Keratinocyte (primary cell): ENCODE data around the gene LDB2.

Experiments
- EZH2 ChIP-seq: IDR thresholded peaks from one replicate; pipeline ENCODE4 v1.6.1; 2012; ENCODE audit warnings: inconsistent platforms, mild to moderate bottlenecking, low read length, moderate library complexity
- TF ChIP-seq, protein P1 (sequence below), 3 experiments: IDR thresholded peaks in 1 of 3; conservative IDR thresholded peaks in 1 of 3; optimal IDR thresholded peaks in 1 of 3; 2 replicates in 2 of 3; 3 replicates in 1 of 3; pipeline versions ENCODE3 to v1.5.1; 2011; ENCODE audit warnings: low read length in 3 of 3, mild to moderate bottlenecking in 3 of 3, moderate library complexity in 2 of 3, control low read depth in 1 of 3, inconsistent platforms in 1 of 3; ENCODE audit not compliant: insufficient read depth in 2 of 3; ENCODE audit errors: extremely low read depth in 1 of 3

DNA sequence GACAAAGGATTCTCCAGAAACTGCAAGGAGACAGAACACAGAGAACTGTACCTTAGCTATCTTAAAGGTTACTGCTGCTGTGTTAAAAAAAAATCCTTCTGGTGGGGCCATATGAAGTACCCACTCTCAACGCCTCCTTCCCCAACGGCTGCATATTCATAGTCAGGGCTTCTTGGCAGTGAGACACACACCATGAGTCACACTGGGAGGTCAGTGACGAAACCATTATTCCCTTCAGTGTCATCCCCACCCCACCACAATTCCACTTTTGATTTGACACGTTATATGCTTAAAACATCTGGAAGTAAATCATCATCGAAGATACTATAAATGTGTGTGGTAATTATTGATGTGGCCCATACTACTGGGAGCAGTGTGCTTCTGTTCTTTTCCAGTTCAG is 271.5 kb downstream of the LDB2 start:
- TF ChIP-seq, protein P1, sequence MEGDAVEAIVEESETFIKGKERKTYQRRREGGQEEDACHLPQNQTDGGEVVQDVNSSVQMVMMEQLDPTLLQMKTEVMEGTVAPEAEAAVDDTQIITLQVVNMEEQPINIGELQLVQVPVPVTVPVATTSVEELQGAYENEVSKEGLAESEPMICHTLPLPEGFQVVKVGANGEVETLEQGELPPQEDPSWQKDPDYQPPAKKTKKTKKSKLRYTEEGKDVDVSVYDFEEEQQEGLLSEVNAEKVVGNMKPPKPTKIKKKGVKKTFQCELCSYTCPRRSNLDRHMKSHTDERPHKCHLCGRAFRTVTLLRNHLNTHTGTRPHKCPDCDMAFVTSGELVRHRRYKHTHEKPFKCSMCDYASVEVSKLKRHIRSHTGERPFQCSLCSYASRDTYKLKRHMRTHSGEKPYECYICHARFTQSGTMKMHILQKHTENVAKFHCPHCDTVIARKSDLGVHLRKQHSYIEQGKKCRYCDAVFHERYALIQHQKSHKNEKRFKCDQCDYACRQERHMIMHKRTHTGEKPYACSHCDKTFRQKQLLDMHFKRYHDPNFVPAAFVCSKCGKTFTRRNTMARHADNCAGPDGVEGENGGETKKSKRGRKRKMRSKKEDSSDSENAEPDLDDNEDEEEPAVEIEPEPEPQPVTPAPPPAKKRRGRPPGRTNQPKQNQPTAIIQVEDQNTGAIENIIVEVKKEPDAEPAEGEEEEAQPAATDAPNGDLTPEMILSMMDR (optimal IDR thresholded peaks at IDR 0.05 in 1 of 3, IDR thresholded peaks at IDR 0.05 in 1 of 3, conservative IDR thresholded peaks at IDR 0.05 in 1 of 3; ENCODE audit: extremely low read depth in 1 of 3, insufficient read depth in 2 of 3, low read length in 3 of 3) = no peak
- no peak for TF ChIP-seq EZH2
